PC-9 (cell line): ENCODE results near the gene SPSB4. TPM values are rescaled to one million over a fixed set of nuclear protein-coding genes. Genes with fewer than 3 reads are reported as not detected.

Source experiments
- BruUV-seq: library from RNA; stranded (reverse); fragments of 400-500 nt; replicated peaks from 2 replicates; lab custom pipeline; 2021; lab: Mats Ljungman, UMichigan
- CTCF ChIA-PET: fragments of 300-600 bp; sonication (Branson Sonifier 250); formaldehyde crosslinking; loops from one replicate; lab custom pipeline; 2022; ENCODE audit warnings: antibody characterized with exemption; lab: Charles Lee
- POLR2A ChIA-PET: fragments of 300-600 bp; sonication (Branson Sonifier 250); formaldehyde crosslinking; loops from one replicate; lab custom pipeline; 2022; ENCODE audit warnings: antibody characterized with exemption; ENCODE audit not compliant: unreplicated experiment; lab: Charles Lee
- DNase-seq, 2 experiments: peaks; one replicate each; pipeline versions ENCODE4 v3.0.0 to v3.0.0-alpha.2; 2015 to 2022; ENCODE audit warnings: mixed read lengths in 1 of 2
- H2AFZ ChIP-seq: fragments of 200-600 bp; sonication (generic); 2 replicates; pipeline ENCODE4 v1.8.1; 2017; ENCODE audit warnings: antibody characterized with exemption
- H3F3A ChIP-seq: fragments of 200-600 bp; sonication (generic); 2 replicates; pipeline ENCODE4 v1.8.1; 2017; ENCODE audit warnings: antibody characterized with exemption, mild to moderate bottlenecking, low read depth; ENCODE audit not compliant: insufficient read depth
- H3K27ac ChIP-seq: fragments of 200-600 bp; sonication (generic); 2 replicates; pipeline ENCODE4 v1.6.1; 2016; ENCODE audit warnings: mixed run types
- H3K27me3 ChIP-seq: fragments of 200-600 bp; sonication (generic); 2 replicates; pipeline ENCODE4 v1.6.1; 2016; ENCODE audit warnings: low read depth, mixed run types; ENCODE audit not compliant: insufficient read depth
- H3K36me3 ChIP-seq: fragments of 200-600 bp; sonication (generic); 2 replicates; pipeline ENCODE4 v1.6.1; 2016; ENCODE audit warnings: low read depth, mixed run types
- H3K4me1 ChIP-seq: fragments of 200-600 bp; sonication (generic); replicated peaks from 2 replicates; pipeline ENCODE4 v1.6.1; 2016; ENCODE audit warnings: mixed run types; ENCODE audit not compliant: insufficient read depth
- H3K4me2 ChIP-seq: fragments of 200-600 bp; sonication (generic); 2 replicates; pipeline ENCODE4 v1.6.1; 2017; ENCODE audit warnings: mixed run types
- H3K4me3 ChIP-seq: fragments of 200-600 bp; sonication (generic); 2 replicates; pipeline ENCODE4 v1.6.1; 2016; ENCODE audit warnings: mixed run types
- H3K79me2 ChIP-seq: fragments of 200-600 bp; sonication (generic); 2 replicates; pipeline ENCODE4 v1.6.1; 2017; ENCODE audit warnings: low read depth, mixed run types
- H3K9me2 ChIP-seq: fragments of 200-600 bp; sonication (generic); 2 replicates; pipeline ENCODE4 v1.8.1; 2017; ENCODE audit warnings: mild to moderate bottlenecking; ENCODE audit not compliant: insufficient read depth
- H3K9me3 ChIP-seq: fragments of 200-600 bp; sonication (generic); 2 replicates; pipeline ENCODE4 v1.8.1; 2016; ENCODE audit warnings: low read depth; ENCODE audit not compliant: insufficient read depth
- H4K20me1 ChIP-seq: fragments of 200-600 bp; sonication (generic); 2 replicates; pipeline ENCODE4 v1.8.1; 2017; ENCODE audit not compliant: insufficient read depth
- EZH2 ChIP-seq: fragments of 200-600 bp; sonication (generic); IDR thresholded peaks from 2 replicates; pipeline ENCODE4 v1.8.0; 2017; ENCODE audit warnings: antibody characterized with exemption, low read depth
- intact Hi-C: fragments of 100-400 bp; cut with micrococcal nuclease; formaldehyde crosslinking; loops from one replicate; pipeline ENCODE4 v1.10.0; 2022; ENCODE audit not compliant: unreplicated experiment
- total RNA-seq: library from RNA; stranded (reverse); gene quantifications from 2 replicates; pipeline ENCODE4 v1.2.3, GENCODE V29; 2021
- TF ChIP-seq, protein P1 (sequence below): fragments of 200-600 bp; sonication (generic); conservative IDR thresholded peaks from 2 replicates; pipeline ENCODE4 v1.6.1; 2017; ENCODE audit warnings: mixed run types, antibody characterized with exemption, mild to moderate bottlenecking, moderate library complexity

SPSB4 gene
- total RNA-seq, 1 experiment from 2014 or later, result not detected

DNA sequence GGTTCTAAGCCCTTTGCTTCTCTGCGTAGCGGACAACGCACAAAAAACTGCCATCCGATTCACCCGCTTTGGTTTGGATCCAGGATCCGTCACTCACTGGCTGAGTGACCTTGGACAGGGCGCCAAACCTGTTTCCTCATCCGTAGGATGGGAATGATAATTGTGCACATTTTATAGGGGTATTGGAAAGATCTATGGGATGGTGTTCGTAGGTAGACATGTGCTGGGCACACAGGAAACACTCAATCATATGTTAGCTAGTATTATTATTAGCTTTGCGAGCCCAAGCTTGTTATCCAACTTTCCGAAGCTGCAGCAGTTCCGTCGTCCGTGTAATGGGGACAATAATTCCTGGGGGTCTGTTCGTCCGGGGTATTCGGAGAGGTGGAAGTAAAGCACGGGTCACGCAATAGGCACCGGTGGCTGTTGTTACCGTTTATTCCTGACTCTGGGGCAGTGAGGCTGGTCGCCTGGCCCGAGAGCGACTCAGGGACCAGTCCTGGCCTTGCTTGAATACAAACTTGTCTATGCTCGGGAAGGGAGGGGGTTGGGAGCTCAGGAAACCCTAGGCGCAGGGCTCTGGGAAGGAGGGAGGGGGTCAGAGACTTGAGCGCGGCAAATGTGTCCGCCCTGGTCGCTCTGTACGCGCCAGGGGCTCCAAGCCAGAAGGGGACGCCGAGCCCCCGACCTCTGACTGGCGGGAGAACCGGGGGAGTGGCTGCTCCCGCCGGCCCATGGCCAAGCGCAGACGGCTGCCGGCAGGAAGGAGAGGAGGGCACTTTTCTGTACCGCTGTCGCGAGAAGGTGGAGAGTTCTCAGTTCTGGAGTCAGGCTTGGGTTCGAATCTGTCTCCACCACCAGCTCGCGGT, 1.3 kb downstream of the SPSB4 start:
- POLR2A ChIA-PET, result no interaction called here
- no peak overlapping the region for H2AFZ ChIP-seq

DNA sequence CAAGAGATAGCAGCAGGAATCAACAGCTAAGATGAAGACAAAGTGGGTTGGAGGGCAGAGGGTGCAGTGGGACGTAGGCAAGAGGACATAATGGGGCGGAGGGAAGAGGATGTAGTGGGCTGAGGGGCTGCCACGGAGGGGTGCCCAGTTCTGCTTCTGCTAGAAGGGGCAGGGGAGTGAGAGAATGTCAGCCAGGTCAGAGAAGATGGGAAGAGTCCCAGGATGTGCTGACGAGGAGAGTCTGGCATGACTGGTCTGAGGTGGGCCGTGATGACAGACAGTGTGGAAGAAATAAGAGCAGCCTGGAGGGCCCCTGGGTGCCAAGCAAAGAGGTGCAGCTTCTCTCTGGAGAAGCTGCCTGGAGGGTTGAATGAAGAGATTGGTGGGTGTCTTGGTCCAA, 4.0 kb downstream of the SPSB4 start:
- Histone ChIP-seq H3K4me3 (no peak overlapping the region), H2AFZ (no peak overlapping the region), H3K9me2 (no peaks in the 10 kb centered on the region), H3K36me3 (no peaks in the 10 kb centered on the region), H3K4me1 (no peaks in the 10 kb centered on the region), H3F3A (no peaks in the 10 kb centered on the region), H3K79me2 (no peaks in the 10 kb centered on the region), H3K4me2 (no peak overlapping the region), H3K9me3 (no peaks in the 10 kb centered on the region), H3K27me3 (peaks cover 46% of the 10 kb centered on the region), H3K27ac (no peak overlapping the region), H4K20me1 (no peaks in the 10 kb centered on the region)
- ChIA-PET CTCF (no interaction called here), POLR2A (no interaction called here)
- no peak for DNase-seq
- BruUV-seq, result no TSS peak
- intact Hi-C loops, result no loop called here
- no peak for TF ChIP-seq EZH2
- TF ChIP-seq, protein P1, sequence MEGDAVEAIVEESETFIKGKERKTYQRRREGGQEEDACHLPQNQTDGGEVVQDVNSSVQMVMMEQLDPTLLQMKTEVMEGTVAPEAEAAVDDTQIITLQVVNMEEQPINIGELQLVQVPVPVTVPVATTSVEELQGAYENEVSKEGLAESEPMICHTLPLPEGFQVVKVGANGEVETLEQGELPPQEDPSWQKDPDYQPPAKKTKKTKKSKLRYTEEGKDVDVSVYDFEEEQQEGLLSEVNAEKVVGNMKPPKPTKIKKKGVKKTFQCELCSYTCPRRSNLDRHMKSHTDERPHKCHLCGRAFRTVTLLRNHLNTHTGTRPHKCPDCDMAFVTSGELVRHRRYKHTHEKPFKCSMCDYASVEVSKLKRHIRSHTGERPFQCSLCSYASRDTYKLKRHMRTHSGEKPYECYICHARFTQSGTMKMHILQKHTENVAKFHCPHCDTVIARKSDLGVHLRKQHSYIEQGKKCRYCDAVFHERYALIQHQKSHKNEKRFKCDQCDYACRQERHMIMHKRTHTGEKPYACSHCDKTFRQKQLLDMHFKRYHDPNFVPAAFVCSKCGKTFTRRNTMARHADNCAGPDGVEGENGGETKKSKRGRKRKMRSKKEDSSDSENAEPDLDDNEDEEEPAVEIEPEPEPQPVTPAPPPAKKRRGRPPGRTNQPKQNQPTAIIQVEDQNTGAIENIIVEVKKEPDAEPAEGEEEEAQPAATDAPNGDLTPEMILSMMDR, result no peak

More for the DNA sequence above, 1.3 kb downstream of the SPSB4 start:
- Histone ChIP-seq H3K9me2 (no peaks in the 10 kb centered on the region), H4K20me1 (no peaks in the 10 kb centered on the region), H3K27me3 (peaks cover 58% of the 10 kb centered on the region), H3K79me2 (no peaks in the 10 kb centered on the region), H3K4me2 (no peak overlapping the region), H3K27ac (no peak overlapping the region), H3K4me1 (no peaks in the 10 kb centered on the region), H3K9me3 (no peaks in the 10 kb centered on the region), H3K36me3 (no peaks in the 10 kb centered on the region), H3F3A (no peaks in the 10 kb centered on the region), H3K4me3 (no peak overlapping the region)
- no TSS peak for BruUV-seq
- no peak for DNase-seq
- intact Hi-C loops, result no loop called here
- TF ChIP-seq, protein P1, result no peak
- TF ChIP-seq EZH2, result no peak
- CTCF ChIA-PET, result interaction anchor here (0.7 kb wide), 1 partner anchor 200 kb away, joined by 3 read pairs; no protein-coding TSS in a partner anchor

DNA sequence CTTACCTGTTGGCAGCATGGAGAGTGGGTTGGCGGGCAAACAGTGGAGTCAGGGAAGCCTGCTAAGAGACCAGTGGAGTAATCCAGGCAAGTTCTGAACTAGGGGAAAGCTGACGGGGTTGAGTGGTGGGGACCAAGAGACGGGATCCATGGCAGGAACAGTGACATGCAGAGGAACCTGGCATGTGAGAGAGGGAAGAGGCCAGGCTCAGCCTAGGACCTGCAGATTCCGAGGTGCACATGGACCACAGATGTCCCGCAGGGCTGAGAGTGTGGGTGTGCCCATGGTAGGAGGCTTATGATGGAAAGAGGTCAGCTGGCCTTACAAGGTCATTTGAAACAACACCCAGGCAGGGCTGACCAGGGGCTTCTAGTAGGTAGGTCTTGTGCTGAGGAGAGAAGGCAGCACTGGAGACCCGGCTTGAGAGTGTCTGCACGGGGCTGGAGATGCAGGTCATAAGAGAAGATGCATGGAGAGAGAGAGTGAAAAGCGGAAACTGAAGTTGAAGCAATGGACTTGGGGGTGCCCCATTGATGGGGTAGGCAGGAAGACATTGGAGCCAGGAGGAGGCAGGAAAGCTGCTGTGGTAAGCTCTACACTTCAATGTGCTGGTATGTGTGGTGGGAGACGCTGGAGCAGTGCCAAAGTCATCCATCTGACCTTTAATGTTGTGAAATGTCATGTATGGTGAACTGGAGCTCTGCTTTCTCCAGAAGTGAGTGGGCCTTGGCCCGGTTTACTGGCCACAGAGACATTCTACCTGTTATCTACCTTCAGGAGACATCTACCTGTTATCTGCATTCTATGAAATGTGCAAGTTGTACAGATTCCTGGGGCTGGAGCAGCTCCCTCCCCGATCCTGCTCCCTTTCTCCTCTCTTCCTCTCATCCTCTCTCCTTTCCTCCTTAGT, 4.6 kb downstream of the SPSB4 start:
- no peak for TF ChIP-seq EZH2
- TF ChIP-seq, protein P1, result no peak
- H3K4me2 ChIP-seq, result no peak overlapping the region
- no peak overlapping the region for H2AFZ ChIP-seq
- no peaks in the 10 kb centered on the region for H3K9me2 ChIP-seq
- H4K20me1 ChIP-seq, result no peaks in the 10 kb centered on the region
- peaks cover 45% of the 10 kb centered on the region for H3K27me3 ChIP-seq
- H3K79me2 ChIP-seq, result no peaks in the 10 kb centered on the region
- ChIA-PET CTCF (no interaction called here), POLR2A (no interaction called here)
- no peaks in the 10 kb centered on the region for H3K4me1 ChIP-seq
- DNase-seq, result no peak
- H3K4me3 ChIP-seq, result no peak overlapping the region
- intact Hi-C loops, result no loop called here
- no TSS peak for BruUV-seq
- no peak overlapping the region for H3K27ac ChIP-seq
- H3F3A ChIP-seq, result no peaks in the 10 kb centered on the region
- no peaks in the 10 kb centered on the region for H3K36me3 ChIP-seq
- H3K9me3 ChIP-seq, result no peaks in the 10 kb centered on the region
